H1 (cell line): ENCODE measurements around the gene CAMKMT. TPM values are rescaled to one million over a fixed set of nuclear protein-coding genes. Genes with fewer than 3 reads are reported as not detected.

Source experiments
- BCL11A ChIP-seq, 2 experiments: IDR thresholded peaks; one replicate each; pipeline ENCODE4 v1.6.1; 2011; ENCODE audit warnings: low read depth in 2 of 2, low read length in 2 of 2, mild to moderate bottlenecking in 2 of 2
- CBX8 ChIP-seq: fragments of 300-800, 300-1000 bp; sonication (generic); IDR thresholded peaks from 2 replicates; pipeline ENCODE4 v1.7.1; 2016; ENCODE audit warnings: low read depth, low read length, borderline replicate concordance
- EGR1 ChIP-seq: IDR thresholded peaks from 2 replicates; pipeline ENCODE4 v1.6.1; 2011; ENCODE audit warnings: low read depth, low read length, borderline replicate concordance
- KDM1A ChIP-seq: fragments of 200-600, 300-600 bp; sonication (generic); IDR thresholded peaks from 2 replicates; pipeline ENCODE4 v1.7.1; 2016; ENCODE audit warnings: mild to moderate bottlenecking, low read length, borderline replicate concordance
- SAP30 ChIP-seq: fragments of 300-600 bp; sonication (generic); IDR thresholded peaks from 2 replicates; pipeline ENCODE4 v1.7.1; 2012; ENCODE audit warnings: low read length, moderate library complexity, mild to moderate bottlenecking, inconsistent platforms; ENCODE audit not compliant: insufficient read depth, insufficient replicate concordance
- TAF1 ChIP-seq: IDR thresholded peaks from 2 replicates; pipeline ENCODE4 v1.6.1; 2011; ENCODE audit warnings: mild to moderate bottlenecking, low read depth, low read length
- polyA plus RNA-seq, 7 experiments: library from polyadenylated mRNA; depleted of rRNA in 3 of 7; stranded (reverse) in 5 of 7; unstranded in 2 of 7; fragments of >200 nt in 5 of 7; fragments of 200-250 nt in 2 of 7; gene quantifications; 1 replicate in 5 of 7; 2 replicates in 1 of 7; 4 replicates in 1 of 7; pipeline versions ENCODE4 v1.2.1 to v1.2.3, GENCODE V29; 2011 to 2013; ENCODE audit warnings: missing spikeins in 2 of 7, mixed read lengths in 2 of 7
- total RNA-seq: library from RNA; stranded (reverse); fragmentation: NEBNext Ultra II Directional; extraction: Animal tissue kit (Norgen Biotek cat#: 25700); gene quantifications from 2 replicates; pipeline ENCODE4 v1.2.1, GENCODE V29; 2021

CAMKMT gene
- total and polyA plus RNA-seq, 2 of the 8 experiments (the other 6 are each of a cell fraction or from before 2014, with no cell fraction given), result 14.7 to 22.4 TPM

- TF ChIP-seq CBX8, result no peak
- no peak for TF ChIP-seq TAF1
- TF ChIP-seq SAP30, result no peak
- no peak for TF ChIP-seq EGR1
- no peak for TF ChIP-seq BCL11A (IDR thresholded peaks at IDR 0.05; ENCODE audit: low read depth in 2 of 2, low read length in 2 of 2)
- no peak for TF ChIP-seq KDM1A
Measured at GRCh38 chr2:44813165-44813564, 451.4 kb downstream of the CAMKMT start (continued).
